Measurements from ENCODE around the gene PPFIA2. TPM values are rescaled to one million over a fixed set of nuclear protein-coding genes. Genes with fewer than 3 reads are reported as not detected.

Gene PPFIA2
- total RNA-seq, 1 donor from 2014 or later, result 2.6 TPM

GRCh38 chr12:81354327-81354932 is 404.7 kb downstream of the PPFIA2 start:
- no peak for DNase-seq (ENCODE audit: low spot score)

- DNase-seq (ENCODE audit: low spot score), result no peak
Measured at GRCh38 chr12:81350309-81350708, 408.8 kb downstream of the PPFIA2 start.

GRCh38 chr12:81347404-81347803 is 411.7 kb downstream of the PPFIA2 start:
- DNase-seq (ENCODE audit: low spot score), result no peak

- DNase-seq (ENCODE audit: low spot score), result no peak
Measured at GRCh38 chr12:81340910-81341309, 418.2 kb downstream of the PPFIA2 start.

- no peak for DNase-seq (ENCODE audit: low spot score)
Measured at GRCh38 chr12:81339071-81339470, 420.1 kb downstream of the PPFIA2 start.

- no peak for DNase-seq (ENCODE audit: low spot score)
Measured at GRCh38 chr12:81337886-81338285, 421.3 kb downstream of the PPFIA2 start.

- DNase-seq (ENCODE audit: low spot score), result no peak
Measured at GRCh38 chr12:81333812-81334211, 425.3 kb downstream of the PPFIA2 start.

GRCh38 chr12:81332054-81332453 is 427.1 kb downstream of the PPFIA2 start:
- no peak for DNase-seq (ENCODE audit: low spot score)

GRCh38 chr12:81330480-81330879 is 428.7 kb downstream of the PPFIA2 start:
- DNase-seq (ENCODE audit: low spot score), result no peak

- DNase-seq (ENCODE audit: low spot score), result no peak
Measured at GRCh38 chr12:81329085-81329484, 430.1 kb downstream of the PPFIA2 start.

- DNase-seq (ENCODE audit: low spot score), result no peak
Measured at GRCh38 chr12:81327425-81327824, 431.7 kb downstream of the PPFIA2 start.

GRCh38 chr12:81325086-81325485 is 434.1 kb downstream of the PPFIA2 start:
- DNase-seq (ENCODE audit: low spot score), result no peak

GRCh38 chr12:81314903-81315531 is 444.1 kb downstream of the PPFIA2 start:
- no peak for DNase-seq (ENCODE audit: low spot score)

GRCh38 chr12:81303935-81304334 is 455.2 kb downstream of the PPFIA2 start:
- no peak for DNase-seq (ENCODE audit: low spot score)

- no peak for DNase-seq (ENCODE audit: low spot score)
Measured at GRCh38 chr12:81300454-81300853, 458.7 kb downstream of the PPFIA2 start.

GRCh38 chr12:81297601-81298000 is 461.5 kb downstream of the PPFIA2 start:
- no peak for DNase-seq (ENCODE audit: low spot score)

GRCh38 chr12:81296556-81297305 is 462.4 kb downstream of the PPFIA2 start:
- DNase-seq (ENCODE audit: low spot score), result no peak

GRCh38 chr12:81295251-81295650 is 463.9 kb downstream of the PPFIA2 start:
- no peak for DNase-seq (ENCODE audit: low spot score)

GRCh38 chr12:81294325-81295190 is 464.6 kb downstream of the PPFIA2 start:
- no peak for DNase-seq (ENCODE audit: low spot score)

- no peak for DNase-seq (ENCODE audit: low spot score)
Measured at GRCh38 chr12:81288651-81289050, 470.5 kb downstream of the PPFIA2 start.

- no peak for DNase-seq (ENCODE audit: low spot score)
Measured at GRCh38 chr12:81284137-81284536, 475.0 kb downstream of the PPFIA2 start.
